Endothelial cell of umbilical vein (primary cell): ENCODE measurements around the gene DNAAF5. TPM values are rescaled to one million over a fixed set of nuclear protein-coding genes. Genes with fewer than 3 reads are reported as not detected.
"Not testable (repeated sequence)": the region's sequence is repeated elsewhere in the genome, so short reads cannot be mapped to it uniquely, and the experiment has no call there.

Source experiments
- BruUV-seq: library from RNA; stranded (reverse); fragments of 400-500 nt; replicated peaks from 2 replicates; lab custom pipeline; 2021; lab: Mats Ljungman, UMichigan
- CTCF ChIA-PET: fragments of 300-600, 350-600 bp; sonication (Branson Sonifier 250); formaldehyde crosslinking; loops from one replicate; lab custom pipeline; 2021; ENCODE audit warnings: antibody characterized with exemption, inconsistent platforms; lab: Charles Lee
- POLR2A ChIA-PET: fragments of 300-600, 350-600 bp; sonication (Branson Sonifier 250); formaldehyde crosslinking; loops from one replicate; lab custom pipeline; 2021; ENCODE audit warnings: antibody characterized with exemption, inconsistent platforms; lab: Charles Lee
- DNase-seq: peaks from one replicate; pipeline ENCODE4 v3.0.0-alpha.2; 2011; ENCODE audit warnings: low read depth, low spot score
- FAIRE-seq: peaks from 2 replicates; lab custom pipeline; 2011; peaks lifted over from hg19 to GRCh38; lab: Jason Lieb, UNC
- H2AFZ ChIP-seq: 2 replicates; pipeline ENCODE4 v1.6.0; 2012; ENCODE audit warnings: low read depth, low read length, control low read depth, inconsistent platforms
- H3K27ac ChIP-seq: 2 replicates; pipeline ENCODE4 v1.5.1; 2011; ENCODE audit warnings: low read depth, mild to moderate bottlenecking, control low read depth, low read length, moderate library complexity; ENCODE audit not compliant: insufficient read depth
- H3K27me3 ChIP-seq, 2 experiments: 2 replicates each; pipeline versions ENCODE4 v1.6.0 to v1.6.1; 2011; ENCODE audit warnings: low read length in 2 of 2, mixed read lengths in 1 of 2; ENCODE audit not compliant: control insufficient read depth in 2 of 2, insufficient read depth in 2 of 2
- H3K36me3 ChIP-seq, 2 experiments: 2 replicates in 1 of 2; 3 replicates in 1 of 2; pipeline ENCODE4 v1.5.1; 2011; ENCODE audit warnings: low read length in 2 of 2, mild to moderate bottlenecking in 1 of 2, moderate library complexity in 1 of 2; ENCODE audit not compliant: control insufficient read depth in 2 of 2, insufficient read depth in 2 of 2; ENCODE audit errors: extremely low read depth in 1 of 2
- H3K4me1 ChIP-seq: 3 replicates; pipeline ENCODE4 v1.5.1; 2011; ENCODE audit warnings: mild to moderate bottlenecking, low read length; ENCODE audit not compliant: control insufficient read depth, insufficient read depth; ENCODE audit errors: extremely low read depth
- H3K4me2 ChIP-seq: 2 replicates; pipeline ENCODE4 v1.6.1; 2011; ENCODE audit warnings: low read length, control low read depth, mixed read lengths; ENCODE audit not compliant: insufficient read depth
- H3K4me3 ChIP-seq, 3 experiments: fragments of 200-600 bp in 1 of 3; sonication (generic), shearing (Covaris generic) in 1 of 3; replicated peaks in 1 of 3; 2 replicates each; pipeline ENCODE4 v1.5.1; 2011 to 2016; ENCODE audit warnings: control low read depth in 3 of 3, low read length in 3 of 3, mild to moderate bottlenecking in 2 of 3, inconsistent platforms in 1 of 3, low read depth in 1 of 3, moderate library complexity in 1 of 3; ENCODE audit not compliant: insufficient read depth in 1 of 3
- H3K79me2 ChIP-seq: 2 replicates; pipeline ENCODE4 v1.6.0; 2012; ENCODE audit warnings: low read length, inconsistent platforms; ENCODE audit not compliant: control insufficient read depth, insufficient read depth
- H3K9ac ChIP-seq: replicated peaks from 2 replicates; pipeline ENCODE3; 2011; ENCODE audit warnings: low read length, control low read depth; ENCODE audit not compliant: insufficient read depth; ENCODE audit errors: extremely low read depth
- H3K9me1 ChIP-seq: replicated peaks from 3 replicates; pipeline ENCODE4 v1.6.0; 2011; ENCODE audit warnings: mild to moderate bottlenecking, low read length; ENCODE audit not compliant: control insufficient read depth, insufficient read depth; ENCODE audit errors: extremely low read depth
- H3K9me3 ChIP-seq: replicated peaks from 2 replicates; pipeline ENCODE4 v1.5.1; 2012; ENCODE audit warnings: low read length, inconsistent platforms; ENCODE audit not compliant: control insufficient read depth, insufficient read depth
- H4K20me1 ChIP-seq: replicated peaks from 2 replicates; pipeline ENCODE3; 2011; ENCODE audit warnings: mild to moderate bottlenecking, low read length; ENCODE audit not compliant: control insufficient read depth, insufficient read depth; ENCODE audit errors: extremely low read depth
- CTCF ChIP-seq, 2 donors: IDR thresholded peaks; 1 replicate in 1 of 2; 2 replicates in 1 of 2; pipeline ENCODE4 v1.5.1; 2011; ENCODE audit warnings: low read length in 2 of 2, mild to moderate bottlenecking in 2 of 2, moderate library complexity in 2 of 2, control low read depth in 1 of 2, inconsistent platforms in 1 of 2, low read depth in 1 of 2; ENCODE audit not compliant: insufficient read depth in 1 of 2; ENCODE audit errors: extremely low read depth in 1 of 2
- EZH2 ChIP-seq: IDR thresholded peaks from 2 replicates; pipeline ENCODE4 v1.6.1; 2012; ENCODE audit warnings: borderline replicate concordance, low read depth, mild to moderate bottlenecking, moderate library complexity, low read length, inconsistent platforms; ENCODE audit not compliant: severe bottlenecking
- FOS ChIP-seq: IDR thresholded peaks from 2 replicates; pipeline ENCODE4 v1.6.1; 2011; ENCODE audit warnings: mild to moderate bottlenecking, low read length, moderate library complexity, borderline replicate concordance; ENCODE audit not compliant: insufficient read depth
- GATA2 ChIP-seq: IDR thresholded peaks from 2 replicates; pipeline ENCODE4 v1.7.0; 2011; ENCODE audit warnings: low read depth, mild to moderate bottlenecking, moderate library complexity, mixed read lengths, low read length; ENCODE audit not compliant: insufficient read length, insufficient read depth
- JUN ChIP-seq: IDR thresholded peaks from 2 replicates; pipeline ENCODE4 v1.6.1; 2011; ENCODE audit warnings: borderline replicate concordance, low read depth; ENCODE audit not compliant: insufficient read length, insufficient read depth
- MAX ChIP-seq: IDR thresholded peaks from 2 replicates; pipeline ENCODE4 v1.6.1; 2011; ENCODE audit not compliant: insufficient read depth, insufficient read length
- MYC ChIP-seq: IDR thresholded peaks from one replicate; pipeline ENCODE4 v1.6.1; 2011; ENCODE audit warnings: mild to moderate bottlenecking, low read depth, low read length
- POLR2A ChIP-seq: IDR thresholded peaks from 2 replicates; pipeline ENCODE4 v1.6.1; 2012; ENCODE audit warnings: low read depth, mild to moderate bottlenecking, control low read depth, low read length
- POLR2AphosphoS5 ChIP-seq: IDR thresholded peaks from 2 replicates; pipeline ENCODE4 v1.6.1; 2012; ENCODE audit warnings: low read depth, mild to moderate bottlenecking, control low read depth, low read length, moderate library complexity; ENCODE audit not compliant: insufficient read depth
- dilution Hi-C: fragments of 300-500 bp; cut with MboI; formaldehyde crosslinking; loops from one replicate; pipeline ENCODE4 v1.15.0; 2019; ENCODE audit warnings: low sequenced_read_pairs; ENCODE audit not compliant: extremely low pct_ligation_motif_present
- intact Hi-C: fragments of 100-400 bp; cut with micrococcal nuclease; formaldehyde crosslinking; loops from one replicate; pipeline ENCODE4 v1.10.0; 2022
- polyA plus RNA-seq, 4 experiments: library from polyadenylated mRNA; depleted of rRNA in 3 of 4; stranded (reverse) in 3 of 4; unstranded in 1 of 4; fragments of >200 nt; gene quantifications; 2 replicates each; pipeline versions ENCODE4 v1.2.1 to v1.2.3, GENCODE V29; 2011 to 2012; ENCODE audit warnings: missing spikeins in 1 of 4
- total RNA-seq: library from RNA; stranded (reverse); gene quantifications from 2 replicates; pipeline ENCODE4 v1.2.3, GENCODE V29; 2021

Gene DNAAF5
- total and polyA plus RNA-seq, 2 donors (not counting 3 experiments of a cell fraction or from before 2014, with no cell fraction given), result 49.3 to 65.5 TPM

DNA sequence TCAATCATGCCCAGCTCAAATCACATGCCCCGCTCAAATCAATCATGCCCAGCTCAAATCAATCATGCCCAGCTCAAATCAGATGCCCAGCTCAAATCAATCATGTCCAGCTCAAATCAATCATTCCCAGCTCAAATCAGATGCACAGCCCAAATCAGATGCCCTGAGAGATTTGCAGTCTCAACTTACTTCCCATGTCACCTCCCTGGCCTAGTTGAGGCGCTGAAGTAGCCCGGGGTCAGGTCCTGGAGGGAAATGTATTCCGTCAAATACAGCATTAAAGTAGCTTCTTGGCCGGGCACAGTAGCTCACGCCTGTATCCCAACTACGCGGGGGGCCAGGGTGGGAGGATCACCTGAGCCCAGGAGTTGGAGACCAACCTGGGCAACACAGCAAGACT, 16.3 kb downstream of the DNAAF5 start:
- TF ChIP-seq CTCF (IDR thresholded peaks at IDR 0.05; ENCODE audit: extremely low read depth in 1 of 2, insufficient read depth in 1 of 2, low read depth in 1 of 2, low read length in 2 of 2) (no peak), GATA2 (no peak), POLR2AphosphoS5 (no peak), JUN (no peak), EZH2 (no peak), MYC (no peak), FOS (no peak), MAX (no peak), POLR2A (no peak)
- Histone ChIP-seq H3K4me2 (no peak overlapping the region), H3K4me1 (no peaks in the 10 kb centered on the region), H3K79me2 (peaks cover 22% of the 10 kb centered on the region), H4K20me1 (no peaks in the 10 kb centered on the region), H3K9me3 (no peaks in the 10 kb centered on the region), H3K4me3 (no peak overlapping the region), H2AFZ (no peak overlapping the region), H3K27me3 (no peaks in the 10 kb centered on the region), H3K9me1 (no peaks in the 10 kb centered on the region), H3K27ac (no peak overlapping the region), H3K9ac (no peak overlapping the region), H3K36me3 (peaks cover 3 to 21% of the 10 kb centered on the region in 2 experiments)
- intact Hi-C loops (no loop called here), dilution Hi-C loops (no loop called here)
- FAIRE-seq (no peak), DNase-seq (no peak)
- POLR2A ChIA-PET, result no interaction called here
- no TSS peak for BruUV-seq
- CTCF ChIA-PET, result no interaction called here

GRCh38 chr7:743341-744127, 17.0 kb downstream of the DNAAF5 start:
- H3K79me2 ChIP-seq, result peaks cover 15% of the 10 kb centered on the region

More at GRCh38 chr7:743341-744127, 17.0 kb downstream of the DNAAF5 start:
- H4K20me1 ChIP-seq, H3K27me3 ChIP-seq, H3K4me1 ChIP-seq, BruUV-seq, H3K9ac ChIP-seq, intact Hi-C loops, CTCF ChIA-PET, H3K4me3 ChIP-seq, H3K9me3 ChIP-seq, H3K9me1 ChIP-seq, DNase-seq, POLR2A ChIA-PET, H3K4me2 ChIP-seq, H3K27ac ChIP-seq, FAIRE-seq, H2AFZ ChIP-seq, dilution Hi-C loops: not testable (repeated sequence)
- peaks cover 3 to 21% of the 10 kb centered on the region in 2 experiments for H3K36me3 ChIP-seq
